ENCODE results near the gene AMACR.

The AMACR gene

DNA sequence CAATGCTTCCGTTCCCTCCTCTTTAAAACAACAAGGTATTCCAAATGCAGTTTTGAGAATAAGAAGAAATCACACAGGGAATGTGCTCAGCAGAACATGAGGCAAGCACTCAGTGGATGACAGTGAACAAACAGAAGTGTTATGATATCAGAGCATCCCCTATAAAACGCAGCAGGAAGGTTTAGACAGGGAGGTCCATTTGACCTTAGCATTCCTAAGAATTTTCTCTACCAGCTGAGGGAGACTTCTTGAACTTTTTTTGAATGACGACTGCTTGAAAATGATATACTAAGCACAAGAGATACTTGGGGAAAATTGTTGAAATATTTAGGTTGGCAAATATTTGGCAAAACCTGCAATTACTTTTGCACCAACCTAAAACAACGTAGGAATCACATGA, 3.9 kb downstream of the AMACR start:
- TF ChIP-seq FOXM1 (IDR thresholded peaks at IDR 0.05; ENCODE audit: borderline replicate concordance, low read depth) (no peak), RAD21 (IDR thresholded peaks at IDR 0.05; ENCODE audit: low read depth) (no peak)

GRCh38 chr5:34002629-34003328, 5.1 kb downstream of the AMACR start:
- TF ChIP-seq, protein P1, sequence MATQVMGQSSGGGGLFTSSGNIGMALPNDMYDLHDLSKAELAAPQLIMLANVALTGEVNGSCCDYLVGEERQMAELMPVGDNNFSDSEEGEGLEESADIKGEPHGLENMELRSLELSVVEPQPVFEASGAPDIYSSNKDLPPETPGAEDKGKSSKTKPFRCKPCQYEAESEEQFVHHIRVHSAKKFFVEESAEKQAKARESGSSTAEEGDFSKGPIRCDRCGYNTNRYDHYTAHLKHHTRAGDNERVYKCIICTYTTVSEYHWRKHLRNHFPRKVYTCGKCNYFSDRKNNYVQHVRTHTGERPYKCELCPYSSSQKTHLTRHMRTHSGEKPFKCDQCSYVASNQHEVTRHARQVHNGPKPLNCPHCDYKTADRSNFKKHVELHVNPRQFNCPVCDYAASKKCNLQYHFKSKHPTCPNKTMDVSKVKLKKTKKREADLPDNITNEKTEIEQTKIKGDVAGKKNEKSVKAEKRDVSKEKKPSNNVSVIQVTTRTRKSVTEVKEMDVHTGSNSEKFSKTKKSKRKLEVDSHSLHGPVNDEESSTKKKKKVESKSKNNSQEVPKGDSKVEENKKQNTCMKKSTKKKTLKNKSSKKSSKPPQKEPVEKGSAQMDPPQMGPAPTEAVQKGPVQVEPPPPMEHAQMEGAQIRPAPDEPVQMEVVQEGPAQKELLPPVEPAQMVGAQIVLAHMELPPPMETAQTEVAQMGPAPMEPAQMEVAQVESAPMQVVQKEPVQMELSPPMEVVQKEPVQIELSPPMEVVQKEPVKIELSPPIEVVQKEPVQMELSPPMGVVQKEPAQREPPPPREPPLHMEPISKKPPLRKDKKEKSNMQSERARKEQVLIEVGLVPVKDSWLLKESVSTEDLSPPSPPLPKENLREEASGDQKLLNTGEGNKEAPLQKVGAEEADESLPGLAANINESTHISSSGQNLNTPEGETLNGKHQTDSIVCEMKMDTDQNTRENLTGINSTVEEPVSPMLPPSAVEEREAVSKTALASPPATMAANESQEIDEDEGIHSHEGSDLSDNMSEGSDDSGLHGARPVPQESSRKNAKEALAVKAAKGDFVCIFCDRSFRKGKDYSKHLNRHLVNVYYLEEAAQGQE (IDR thresholded peaks at IDR 0.05; ENCODE audit: low read depth): no peak

- TF ChIP-seq, protein P2, sequence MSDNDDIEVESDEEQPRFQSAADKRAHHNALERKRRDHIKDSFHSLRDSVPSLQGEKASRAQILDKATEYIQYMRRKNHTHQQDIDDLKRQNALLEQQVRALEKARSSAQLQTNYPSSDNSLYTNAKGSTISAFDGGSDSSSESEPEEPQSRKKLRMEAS (IDR thresholded peaks at IDR 0.05): no peak
- TF ChIP-seq TCF12 (IDR thresholded peaks at IDR 0.05; ENCODE audit: low read depth): no peak
- TF ChIP-seq RAD21 (IDR thresholded peaks at IDR 0.05; ENCODE audit: low read depth): no peak
- no peak for TF ChIP-seq TAF1 (IDR thresholded peaks at IDR 0.05; ENCODE audit: low read depth)
- TF ChIP-seq NFIC (IDR thresholded peaks at IDR 0.05): no peak
These were observed 6.5 kb downstream of the AMACR start for GRCh38 chr5:34001241-34001841.

DNA sequence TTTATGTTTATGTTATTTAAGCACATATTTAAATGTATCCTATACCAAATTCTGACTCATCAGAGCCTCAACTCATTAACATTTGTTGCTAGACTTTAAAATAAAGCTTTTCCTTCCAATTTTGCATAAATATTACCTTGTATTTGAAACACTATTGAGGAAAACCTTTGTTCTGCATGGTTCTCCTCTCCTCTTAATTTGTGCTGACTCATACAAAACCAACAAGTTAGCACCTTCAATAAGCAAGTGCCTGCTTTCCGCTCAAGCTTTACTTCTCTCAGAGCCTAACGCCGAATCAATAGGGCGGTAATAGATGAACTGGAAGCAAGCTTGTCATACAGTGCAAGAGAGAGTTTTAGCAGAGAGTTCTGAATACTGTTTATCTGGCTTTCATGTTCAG, 7.9 kb downstream of the AMACR start:
- TF ChIP-seq YY1 (IDR thresholded peaks at IDR 0.05; ENCODE audit: low read depth) (no peak), ZBTB7A (IDR thresholded peaks at IDR 0.05; ENCODE audit: low read depth) (no peak), FOXM1 (IDR thresholded peaks at IDR 0.05; ENCODE audit: borderline replicate concordance, low read depth) (no peak), CEBPB (IDR thresholded peaks at IDR 0.05) (no peak), CREB1 (IDR thresholded peaks at IDR 0.05; ENCODE audit: low read depth) (no peak), EGR1 (IDR thresholded peaks at IDR 0.05) (no peak), NFIC (IDR thresholded peaks at IDR 0.05) (no peak), EP300 (IDR thresholded peaks at IDR 0.05; ENCODE audit: borderline replicate concordance) (no peak), RAD21 (IDR thresholded peaks at IDR 0.05; ENCODE audit: low read depth) (no peak), TCF12 (IDR thresholded peaks at IDR 0.05; ENCODE audit: low read depth) (no peak), TEAD4 (IDR thresholded peaks at IDR 0.05) (no peak), TAF1 (IDR thresholded peaks at IDR 0.05; ENCODE audit: low read depth) (no peak)
- TF ChIP-seq, protein P2 (IDR thresholded peaks at IDR 0.05): no peak
- TF ChIP-seq, protein P1 (IDR thresholded peaks at IDR 0.05; ENCODE audit: low read depth): no peak
- TF ChIP-seq, protein P3, sequence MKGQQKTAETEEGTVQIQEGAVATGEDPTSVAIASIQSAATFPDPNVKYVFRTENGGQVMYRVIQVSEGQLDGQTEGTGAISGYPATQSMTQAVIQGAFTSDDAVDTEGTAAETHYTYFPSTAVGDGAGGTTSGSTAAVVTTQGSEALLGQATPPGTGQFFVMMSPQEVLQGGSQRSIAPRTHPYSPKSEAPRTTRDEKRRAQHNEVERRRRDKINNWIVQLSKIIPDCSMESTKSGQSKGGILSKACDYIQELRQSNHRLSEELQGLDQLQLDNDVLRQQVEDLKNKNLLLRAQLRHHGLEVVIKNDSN (IDR thresholded peaks at IDR 0.05): no peak

GRCh38 chr5:33997331-33997983, 10.4 kb downstream of the AMACR start:
- TF ChIP-seq EGR1 (IDR thresholded peaks at IDR 0.05) (no peak), RAD21 (IDR thresholded peaks at IDR 0.05; ENCODE audit: low read depth) (peak; percentile 56)

DNA sequence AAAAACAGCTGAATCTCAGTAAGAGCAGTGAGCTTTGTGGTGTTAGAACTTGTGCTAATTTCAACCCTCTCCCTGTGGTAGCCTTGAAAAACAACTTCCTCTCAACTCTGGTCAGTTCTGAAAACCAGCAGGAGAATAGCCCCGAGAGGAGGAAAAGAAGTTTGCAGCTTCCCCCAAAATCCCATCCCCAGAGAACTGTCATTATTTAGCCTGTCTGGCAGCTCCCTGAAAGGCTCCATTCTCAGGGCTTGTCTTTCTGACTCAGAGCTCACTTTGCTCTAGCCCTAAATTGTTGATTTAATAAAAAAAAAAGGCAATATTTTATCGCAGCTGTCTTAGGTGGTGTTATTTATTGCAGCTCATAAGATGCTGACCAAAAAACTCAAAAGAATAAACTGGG, 12.0 kb downstream of the AMACR start:
- TF ChIP-seq, protein P2 (IDR thresholded peaks at IDR 0.05): no peak
- TF ChIP-seq, protein P3 (IDR thresholded peaks at IDR 0.05): no peak

DNA sequence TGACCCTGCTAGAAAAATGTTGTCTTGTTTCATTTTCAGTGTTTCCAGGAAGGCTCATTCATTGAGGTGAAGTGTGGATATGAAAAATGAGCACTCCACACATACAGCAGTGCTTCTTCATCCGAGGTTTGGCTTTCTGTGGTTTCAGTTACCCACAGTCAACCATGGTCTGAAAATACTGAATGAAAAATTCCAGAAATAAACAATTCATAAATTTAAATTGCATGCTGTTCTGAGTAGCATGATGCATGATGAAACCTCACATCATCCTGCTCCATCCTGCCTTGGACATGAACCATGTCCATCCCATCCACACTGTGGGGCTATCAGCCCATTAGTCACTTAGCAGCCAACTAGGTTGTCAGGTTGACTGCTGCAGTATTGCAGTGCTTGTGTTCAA, 13.0 kb downstream of the AMACR start:
- TF ChIP-seq, protein P1 (IDR thresholded peaks at IDR 0.05; ENCODE audit: low read depth): no peak
- TF ChIP-seq RAD21 (IDR thresholded peaks at IDR 0.05; ENCODE audit: low read depth): no peak
- TF ChIP-seq YY1 (IDR thresholded peaks at IDR 0.05; ENCODE audit: low read depth): no peak
- TF ChIP-seq TCF12 (IDR thresholded peaks at IDR 0.05; ENCODE audit: low read depth): no peak
- TF ChIP-seq EGR1 (IDR thresholded peaks at IDR 0.05): no peak
